Stimulated activated CD4-positive, alpha-beta T cell treated with anti-CD3 and anti-CD28 coated beads, TNF-alpha, amount 100 ng/mL, for 4 hours (primary cell): ENCODE data around the gene JADE1.
A peak's percentile ranks its signal among the peaks of the same experiment; 100 is the strongest.

Experiments used
- DNase-seq, 3 experiments: peaks; one replicate each; pipeline ENCODE4 v3.0.0-alpha.2; 2020; ENCODE audit warnings: low read depth in 3 of 3

Gene JADE1

DNA sequence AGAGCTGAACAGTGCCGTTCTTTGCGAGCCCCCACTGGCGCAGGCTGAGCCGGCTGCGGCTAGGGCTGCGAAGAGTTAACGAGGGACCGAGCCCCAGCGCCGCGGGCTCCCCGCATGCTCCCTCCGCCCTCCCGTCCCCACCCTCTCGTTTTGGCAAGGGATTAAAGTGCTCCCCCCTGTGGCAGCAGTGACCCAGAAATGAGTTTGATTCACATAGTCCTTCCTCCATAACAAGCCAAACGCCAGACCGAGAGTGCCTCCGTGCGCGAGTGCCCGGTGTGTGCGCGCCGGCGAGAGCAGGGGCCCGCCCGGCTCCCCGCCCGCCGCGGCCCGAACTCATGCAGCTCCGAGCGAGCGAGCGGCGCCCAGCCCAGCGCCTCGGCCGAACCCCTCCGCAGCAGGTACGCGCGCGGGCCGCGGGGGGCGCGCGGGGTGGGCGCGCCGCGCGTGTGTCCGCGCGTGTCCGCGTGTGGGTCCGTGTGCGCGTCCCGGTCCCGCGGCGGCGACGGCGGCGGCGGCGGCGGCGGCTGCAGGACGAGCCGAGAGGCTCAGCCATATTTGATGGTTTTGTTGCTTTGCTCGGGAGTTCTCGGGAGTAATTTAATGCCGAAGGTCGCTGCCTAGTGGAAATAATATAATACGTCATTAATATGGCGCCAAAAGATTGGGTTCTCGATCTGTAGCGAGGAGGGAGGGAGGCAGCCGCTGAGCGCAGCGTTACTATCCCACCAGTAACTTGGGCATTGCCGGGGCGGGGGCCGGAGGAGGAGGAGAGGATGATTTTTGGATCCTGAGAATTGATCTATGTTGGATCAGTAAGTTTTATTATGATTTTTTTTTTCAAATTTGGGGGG is at the start of gene JADE1:
Gene JADE1, plus strand, starts transcription at position 224 of the 854 bp plus-strand sequence. CDS start 22,059 bp downstream, outside the sequence.
- peak; percentile 72 to 87 (median 83) for DNase-seq

DNA sequence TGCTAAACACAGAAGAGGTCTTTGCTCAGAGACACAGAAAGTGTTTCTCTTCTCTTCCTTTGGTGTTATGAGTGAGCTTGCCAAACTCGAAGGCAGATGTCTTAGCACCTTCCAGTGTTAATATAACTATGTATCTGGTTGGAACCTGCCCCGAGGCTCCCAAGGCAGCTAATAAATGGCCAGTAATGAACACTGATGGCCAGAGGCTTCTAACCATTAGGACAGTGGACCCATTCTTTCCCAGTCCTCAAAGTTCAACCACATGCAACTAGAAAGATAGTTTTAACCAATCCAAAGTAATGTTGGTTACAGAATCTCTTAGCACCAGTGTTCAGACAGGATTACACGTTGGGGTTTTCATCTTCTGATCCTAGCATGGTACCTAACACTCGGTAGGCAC is 42.7 kb upstream of the JADE1 start:
- DNase-seq: no peak

DNA sequence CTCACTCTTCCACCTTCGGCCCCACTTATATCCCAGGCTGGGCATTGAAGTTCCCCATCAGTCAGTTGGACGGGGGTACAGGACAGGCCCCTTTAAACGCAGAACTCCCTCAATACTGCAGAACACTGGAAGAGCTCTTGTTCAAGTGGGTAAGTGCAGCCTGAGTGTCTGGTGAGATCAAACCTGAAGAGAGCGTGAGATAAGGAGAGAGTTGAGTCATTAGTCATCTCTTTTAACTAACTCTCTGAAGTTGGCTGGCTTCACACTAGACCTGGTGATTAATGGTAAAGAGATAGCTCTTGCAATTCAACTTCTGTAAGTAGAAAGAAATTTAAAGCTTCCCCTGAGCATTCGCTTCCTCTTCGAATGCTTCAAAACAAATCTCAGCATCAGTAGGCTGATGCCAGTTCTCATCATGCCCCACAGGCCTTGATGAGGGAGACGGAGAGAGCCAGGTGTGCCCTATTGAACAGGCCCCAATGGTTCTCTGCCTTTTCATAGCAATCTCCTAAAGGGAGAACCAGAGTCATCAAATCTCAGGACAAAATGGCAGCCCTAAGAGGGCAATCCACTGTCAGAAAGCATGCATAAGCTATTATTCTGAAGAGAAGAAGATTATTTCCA is 41.0 kb upstream of the JADE1 start:
- no peak for DNase-seq

DNA sequence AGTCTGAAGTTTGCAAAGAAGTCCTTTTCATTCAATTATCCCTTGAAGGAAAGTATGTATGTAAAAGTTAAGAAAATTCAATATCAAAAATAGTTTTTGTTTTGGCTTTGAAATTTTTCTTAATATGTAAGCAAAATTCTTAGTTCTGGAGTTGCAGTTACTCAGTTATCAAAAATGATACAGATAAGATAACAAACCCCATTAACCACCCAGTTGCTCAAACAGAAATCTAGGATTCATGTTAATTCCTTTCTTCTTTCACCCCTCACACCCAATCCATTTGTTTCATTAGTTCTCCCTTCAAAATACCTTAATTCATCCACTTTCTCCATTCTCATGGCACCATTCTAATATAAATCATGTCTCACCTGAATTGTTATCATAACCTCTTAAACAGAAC is 40.5 kb upstream of the JADE1 start:
- no peak for DNase-seq

DNA sequence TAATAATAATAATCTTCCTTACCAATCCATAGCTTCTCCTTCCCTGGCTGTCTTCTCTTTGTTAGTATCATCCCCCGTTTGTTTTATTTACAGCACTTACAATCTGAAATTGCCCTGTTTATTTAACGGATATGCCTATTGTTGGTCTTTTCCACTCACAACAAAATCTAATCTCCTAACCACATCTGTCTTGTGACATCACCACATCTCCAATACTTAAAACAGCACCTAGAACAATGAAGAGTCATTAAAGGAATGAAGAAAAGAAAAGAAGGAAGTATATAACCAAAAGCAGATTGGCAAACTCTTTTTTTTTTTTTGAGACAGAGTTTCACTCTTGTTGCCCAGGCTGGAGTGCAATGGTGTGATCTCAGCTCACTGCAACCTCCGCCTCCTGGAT is 38.7 kb upstream of the JADE1 start:
- DNase-seq: no peak

DNA sequence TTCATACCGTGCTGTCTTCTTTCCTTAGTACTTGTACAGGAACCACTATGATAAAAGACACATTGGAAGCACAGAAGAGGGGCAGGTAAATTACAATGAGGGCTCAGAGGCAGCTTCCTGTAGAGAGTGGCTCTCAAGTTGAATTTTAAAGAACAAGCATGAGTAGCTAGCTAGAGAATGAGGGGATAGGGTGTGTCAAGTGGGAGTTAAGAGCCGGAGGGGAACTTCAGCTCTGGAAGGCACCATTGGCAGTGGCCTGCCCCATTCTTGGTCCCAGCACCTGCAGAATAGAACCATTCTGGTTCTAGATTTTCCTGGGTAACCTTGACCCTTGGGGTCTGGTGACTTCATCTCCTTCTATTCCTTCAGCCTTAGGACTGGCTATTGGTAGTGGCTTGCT is 34.0 kb upstream of the JADE1 start:
- DNase-seq: no peak

DNA sequence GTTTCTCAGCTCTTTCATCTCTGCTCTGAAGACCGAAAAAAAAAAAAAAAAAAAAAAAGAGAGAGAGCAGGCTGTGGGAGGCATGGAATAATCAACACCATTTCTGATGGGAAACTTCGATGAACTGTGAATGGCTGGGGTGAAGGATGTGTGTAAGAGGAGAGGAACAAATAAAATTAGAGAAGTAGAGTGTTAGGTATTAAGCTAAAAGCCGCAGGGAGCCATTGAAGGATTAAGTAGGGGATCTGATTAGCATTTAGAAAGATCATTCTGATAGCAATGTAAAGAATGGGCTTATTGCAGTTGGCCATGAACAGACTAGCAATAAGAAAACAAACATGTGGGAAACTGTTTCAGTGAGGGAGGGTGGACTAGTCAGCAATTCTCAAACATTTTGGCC is 33.6 kb upstream of the JADE1 start:
- no peak for DNase-seq

DNA sequence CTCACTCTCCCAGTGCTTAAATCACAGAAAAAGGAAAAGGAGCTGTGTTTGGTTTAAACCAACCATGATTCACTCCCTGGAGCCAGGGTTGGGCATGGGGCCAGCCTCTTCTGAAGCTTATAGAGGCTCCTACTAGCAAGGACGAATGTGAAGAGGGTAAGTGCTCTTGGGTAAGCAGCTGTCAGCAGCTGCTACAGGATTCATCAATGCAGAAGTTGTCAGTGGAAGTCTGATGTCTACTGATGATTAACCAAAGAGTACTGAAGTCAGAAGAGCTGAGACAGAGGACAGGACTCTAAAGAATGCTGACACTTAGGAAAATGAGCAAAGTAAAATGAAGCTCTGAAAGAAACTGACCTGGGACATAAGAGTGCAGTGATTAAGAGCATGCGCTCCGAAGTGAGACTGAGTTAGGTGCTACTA is 32.7 kb upstream of the JADE1 start:
- no peak for DNase-seq

DNA sequence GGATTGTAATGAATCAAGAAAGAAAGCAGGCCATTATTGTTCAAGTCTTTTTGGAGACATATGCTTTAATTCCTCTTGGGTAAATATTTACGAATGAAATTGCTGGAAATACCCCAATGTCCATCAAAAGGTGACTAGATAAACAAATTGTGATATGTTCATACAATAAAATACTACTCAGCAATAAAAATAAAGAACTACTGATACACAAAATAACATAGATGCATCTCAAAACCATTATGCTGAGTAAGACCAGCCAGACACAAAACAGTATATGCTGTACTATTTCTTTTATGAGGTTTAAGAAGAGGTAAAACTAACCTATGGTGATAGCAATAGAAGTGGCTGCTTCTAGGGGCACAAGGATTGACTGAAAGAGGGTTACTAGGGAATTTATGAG is 28.8 kb upstream of the JADE1 start:
- DNase-seq: no peak

DNA sequence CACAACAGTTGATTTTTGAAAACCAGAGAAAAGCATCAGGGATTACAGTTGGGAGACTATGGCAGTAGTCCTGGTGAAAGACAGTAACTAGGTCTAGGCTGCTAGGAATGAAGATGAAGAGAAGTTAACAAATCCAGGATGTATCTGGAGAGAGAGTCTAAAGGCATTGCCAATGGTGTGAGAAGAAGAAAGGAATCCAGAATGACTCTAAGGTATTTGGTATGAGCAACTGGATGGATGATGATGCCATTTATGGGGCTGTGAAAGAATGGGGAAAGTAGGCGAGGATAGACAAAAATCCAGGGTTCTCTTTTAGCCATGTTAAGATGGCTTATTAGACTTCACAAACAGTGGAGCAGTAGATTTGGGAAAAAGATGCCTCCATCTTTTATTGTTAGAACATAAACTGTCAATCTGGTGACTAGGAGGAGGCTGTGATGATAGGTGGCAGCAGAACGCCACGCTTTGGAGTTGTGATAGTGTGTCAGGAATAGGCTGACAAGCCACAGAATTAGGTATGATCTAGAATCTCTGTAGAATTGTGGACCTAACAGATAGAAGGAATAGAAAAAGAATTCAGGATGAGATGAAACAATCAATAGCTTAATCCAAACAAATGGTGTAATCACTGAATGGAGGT is 27.3 kb upstream of the JADE1 start:
- DNase-seq: peak; percentile 16 to 49 (median 43)

DNA sequence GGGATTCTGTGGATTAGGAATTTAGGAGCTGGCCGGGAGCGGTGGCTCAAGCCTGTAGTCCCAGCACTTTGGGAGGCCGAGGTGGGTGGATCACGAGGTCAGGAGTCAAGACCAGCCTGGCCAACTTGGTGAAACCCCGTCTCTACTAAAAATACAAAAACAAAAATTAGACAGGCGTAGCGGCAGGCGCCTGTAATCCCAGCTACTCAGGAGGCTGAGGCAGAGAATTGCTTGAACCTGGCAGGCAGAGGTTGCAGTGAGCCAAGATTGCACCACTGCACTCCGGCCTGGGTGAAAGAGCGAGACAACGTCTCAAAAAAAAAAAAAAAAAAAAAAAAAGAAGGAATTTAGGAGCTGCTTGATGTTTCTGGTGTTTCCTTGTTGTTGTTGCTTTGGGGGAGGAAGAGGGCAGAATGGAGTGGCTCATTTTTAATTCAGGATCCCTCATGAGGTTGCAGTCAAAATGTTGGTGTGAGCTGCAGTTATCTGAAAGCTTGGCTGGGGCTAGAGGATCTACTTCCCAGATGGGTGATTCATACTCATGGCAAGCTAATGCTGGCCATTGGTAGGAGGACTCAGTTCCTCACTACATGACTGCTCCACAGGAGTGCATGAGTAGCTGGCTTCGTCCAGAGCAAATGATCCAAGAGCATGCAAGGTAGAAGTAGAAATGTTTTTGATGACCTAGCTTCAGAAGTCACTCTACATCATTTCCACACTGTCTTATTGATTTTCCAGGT is 26.5 kb upstream of the JADE1 start:
- DNase-seq: no peak

DNA sequence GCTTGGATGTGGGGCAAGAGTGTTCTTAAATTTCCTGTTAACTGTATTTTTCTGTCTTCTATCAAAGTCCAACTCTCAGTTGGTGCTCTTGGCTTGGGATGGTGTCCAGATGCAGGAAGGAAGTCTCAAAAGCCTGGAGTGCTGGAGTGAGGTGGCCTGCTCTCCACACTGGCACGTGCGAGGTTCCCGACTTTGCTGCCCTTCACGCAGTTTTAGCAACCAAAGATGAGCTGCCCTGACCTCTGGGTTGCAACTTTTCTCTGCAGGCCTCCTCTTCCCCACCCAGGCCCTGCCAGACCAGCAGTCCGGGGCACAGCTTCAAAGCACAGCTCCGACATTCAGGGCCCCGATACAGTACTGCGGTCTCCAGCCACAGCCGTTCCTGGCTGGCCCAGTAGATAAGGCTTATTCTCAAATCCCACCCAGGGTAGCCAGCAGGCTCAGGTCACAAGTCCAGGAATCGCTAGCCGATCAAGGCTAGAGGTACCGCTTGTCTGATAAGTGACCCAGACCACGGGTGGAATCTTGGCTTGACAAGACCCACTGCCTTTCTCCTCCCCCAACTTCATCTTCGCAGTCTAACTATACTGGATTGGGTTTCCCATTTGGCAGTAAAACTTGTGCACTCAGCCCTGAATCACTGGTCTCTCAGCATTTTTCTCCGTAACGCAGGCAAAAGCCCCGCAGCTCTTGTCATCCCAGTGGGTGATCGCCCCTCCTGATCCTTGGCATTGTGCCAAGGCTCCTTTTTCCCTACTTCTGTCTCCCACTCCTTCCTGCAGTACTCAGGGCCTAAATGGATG is 21.8 kb upstream of the JADE1 start:
- DNase-seq: no peak

DNA sequence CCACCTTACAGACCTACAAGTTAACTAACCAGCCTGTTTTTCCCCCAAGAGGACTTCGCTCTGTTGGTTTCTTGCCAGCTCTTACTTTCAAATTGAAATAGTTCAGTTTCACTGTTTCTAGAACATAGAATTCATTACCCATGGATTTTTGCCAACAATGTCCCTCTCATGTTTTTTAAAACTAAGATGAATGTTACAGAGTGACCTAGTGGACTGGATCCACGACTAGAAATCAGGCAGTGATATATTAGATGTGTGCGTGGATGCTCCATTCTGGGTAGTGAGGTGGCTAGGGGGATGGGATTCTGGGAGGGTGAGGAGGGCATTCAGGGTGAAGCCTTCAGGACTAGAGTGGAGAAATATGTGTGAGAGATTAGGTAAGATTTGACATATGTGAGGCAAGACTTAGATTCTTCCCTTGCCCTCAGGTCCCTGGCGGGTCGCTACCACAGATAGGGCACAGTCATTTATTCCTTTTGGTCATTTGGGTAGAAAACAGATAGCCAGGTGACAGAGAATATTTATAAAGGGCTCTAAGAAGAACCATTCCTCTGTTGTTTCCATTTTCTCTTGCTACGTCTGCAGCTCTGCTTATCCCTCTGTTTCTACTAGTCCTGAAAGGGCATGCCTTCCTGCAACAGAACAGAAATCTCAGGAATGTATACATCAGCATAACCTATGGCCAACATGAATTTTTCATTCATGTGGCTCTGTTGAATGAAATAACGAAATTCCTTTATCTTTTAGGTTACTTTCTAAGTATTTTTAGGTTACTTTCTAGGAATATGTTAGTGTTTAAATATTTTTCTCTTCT is 15.4 kb upstream of the JADE1 start:
- DNase-seq: no peak

DNA sequence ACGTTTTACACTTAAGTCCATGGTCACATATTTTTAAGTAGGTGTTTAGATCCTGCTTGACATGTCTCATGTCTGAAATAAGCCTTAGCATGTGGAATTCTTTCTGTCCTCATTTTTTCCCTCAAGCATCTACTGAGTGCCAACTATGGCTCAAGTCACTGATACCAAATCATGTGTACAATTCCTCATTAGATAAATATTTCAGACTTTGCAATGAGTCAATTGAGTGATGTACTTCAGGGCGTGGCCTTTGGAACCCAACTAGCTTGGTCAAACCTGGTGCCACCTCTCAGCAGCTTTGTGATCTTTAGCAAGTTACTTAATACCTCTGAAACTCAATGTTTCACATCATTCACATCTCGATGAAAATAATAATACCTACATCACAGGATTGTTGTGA is 12.6 kb upstream of the JADE1 start:
- no peak for DNase-seq

DNA sequence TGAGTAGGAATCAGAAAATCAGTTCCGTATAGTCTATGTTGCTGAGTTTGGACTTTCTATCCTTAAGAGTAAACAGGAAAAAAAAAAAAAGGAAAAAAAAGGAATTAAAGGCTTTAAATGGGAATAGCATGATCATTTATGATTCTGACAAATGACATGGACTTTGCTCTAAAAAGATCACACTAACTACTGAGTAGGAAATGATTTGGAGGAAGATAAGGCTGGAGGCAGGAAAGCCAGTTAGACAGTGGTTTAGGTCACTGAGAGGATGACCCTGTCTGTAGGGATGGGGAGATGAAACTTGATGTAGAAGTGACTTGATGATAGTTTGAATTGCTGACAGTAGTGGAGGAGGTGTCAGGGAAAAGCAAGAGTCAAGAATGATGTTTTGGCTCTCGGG is 9.2 kb upstream of the JADE1 start:
- DNase-seq: no peak

DNA sequence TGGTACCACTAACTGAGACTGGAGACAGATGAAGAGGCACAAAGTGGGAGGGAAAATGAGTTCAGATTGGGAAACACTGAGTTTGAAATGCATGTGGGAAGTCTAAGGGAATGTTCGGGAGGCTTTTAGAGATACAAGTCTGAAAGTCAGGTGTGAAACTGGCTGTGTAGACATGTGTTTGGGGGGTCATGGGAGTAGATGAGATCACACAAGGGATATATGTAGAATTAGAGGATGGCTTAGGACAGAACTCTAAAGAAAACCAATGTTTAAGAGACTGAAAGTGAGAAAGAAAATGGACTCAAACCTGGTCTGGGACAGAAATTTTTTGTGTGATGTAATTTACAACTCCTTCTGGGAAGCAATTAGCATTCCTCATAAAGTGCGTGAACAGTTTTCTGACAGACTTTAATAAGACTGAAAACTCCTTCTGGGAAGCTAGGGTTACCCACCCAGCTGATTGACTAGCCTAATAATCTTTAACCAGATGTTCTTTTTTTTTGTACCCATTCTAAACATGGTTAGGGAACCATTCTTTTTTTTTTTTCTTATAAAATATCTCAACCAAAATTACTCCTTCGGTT is 8.7 kb upstream of the JADE1 start:
- DNase-seq: no peak

DNA sequence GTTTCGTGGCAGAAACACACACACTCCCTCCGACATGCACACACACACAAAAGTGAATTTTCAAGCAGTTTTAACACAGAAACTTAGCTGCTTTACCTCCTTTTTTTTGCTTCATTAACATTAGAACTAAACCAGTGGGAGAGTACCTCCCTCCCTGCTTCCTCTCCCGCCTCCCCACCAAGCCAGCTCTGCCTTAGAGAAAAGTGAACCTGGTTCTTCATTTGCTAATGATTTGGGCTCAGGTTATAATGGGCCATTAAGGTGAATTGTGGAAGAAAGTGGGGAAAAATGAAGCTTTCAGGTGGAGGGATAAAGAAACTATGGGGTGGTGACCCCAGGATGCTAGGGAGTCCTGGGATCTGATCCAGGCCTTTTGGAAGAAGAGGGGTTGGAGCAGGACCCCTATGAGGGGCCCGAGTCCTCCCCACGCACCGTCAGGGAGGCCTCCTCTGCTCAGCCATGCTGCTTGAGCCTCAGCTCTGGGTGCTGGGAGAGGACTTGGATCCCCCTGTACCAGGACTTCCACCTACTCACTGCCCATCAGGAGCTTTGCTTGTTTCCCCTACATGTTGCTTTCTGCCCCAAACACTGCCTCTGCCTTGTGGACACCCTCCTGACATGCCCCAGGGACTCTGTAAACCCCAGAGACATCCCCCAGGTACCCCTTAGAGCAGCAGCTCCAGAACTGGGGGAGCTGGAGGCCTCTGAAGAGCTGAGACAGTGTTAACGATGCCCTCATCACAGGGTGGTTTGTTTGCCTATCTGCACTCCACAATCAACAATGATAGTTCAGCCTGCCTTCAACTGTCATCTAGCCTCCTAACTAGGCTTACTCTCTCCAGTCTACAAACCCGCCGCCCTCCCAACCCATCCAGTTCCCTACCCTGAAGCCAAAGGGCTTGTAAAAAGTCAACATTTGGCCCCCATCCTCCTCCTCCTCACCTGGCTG is 6.5 kb upstream of the JADE1 start:
- DNase-seq: no peak

DNA sequence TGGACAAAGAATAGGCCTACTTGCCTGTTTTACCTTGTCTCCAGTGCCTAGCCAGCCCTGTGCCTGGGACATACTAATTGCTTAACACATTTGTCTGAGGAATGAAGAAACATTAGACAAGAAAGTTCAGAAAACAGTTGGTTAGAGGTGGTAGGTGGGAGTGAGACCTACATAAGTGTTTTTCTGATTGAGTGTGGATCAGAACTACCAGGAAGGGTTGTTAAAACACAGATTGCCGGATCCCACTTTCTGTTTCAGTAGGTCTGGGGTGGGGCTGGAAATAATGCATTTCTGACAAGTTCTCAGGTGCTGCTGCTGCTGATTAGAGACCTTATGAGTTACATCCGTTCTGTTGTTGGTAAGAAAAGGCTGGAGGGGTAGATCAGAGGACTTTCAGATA is 5.7 kb upstream of the JADE1 start:
- no peak for DNase-seq

DNA sequence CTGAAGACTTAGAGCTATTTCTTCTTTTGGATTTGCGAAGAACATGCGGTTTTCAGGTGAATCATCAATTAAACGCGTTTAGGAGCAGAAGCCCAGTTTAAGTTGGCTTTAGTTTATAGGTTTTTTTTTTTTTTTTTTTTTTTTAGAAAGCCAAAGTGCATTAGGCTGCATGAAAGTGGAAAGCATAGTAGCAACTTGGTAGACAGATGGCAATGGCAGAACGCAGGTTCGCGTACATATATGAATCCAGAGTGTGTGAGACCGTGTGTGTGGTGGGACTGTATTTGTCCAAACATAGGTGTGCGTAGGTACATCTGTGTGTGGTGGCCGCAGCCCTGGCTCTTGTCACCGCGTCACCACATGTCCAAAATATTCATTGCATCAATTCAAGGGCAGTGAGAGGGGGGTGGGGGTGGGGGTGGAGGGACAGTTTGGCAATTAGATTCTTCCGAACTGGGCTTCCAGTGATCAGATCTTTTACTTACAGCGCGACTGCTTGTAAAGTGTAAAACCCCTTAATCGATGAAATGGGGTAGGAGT is 901 bp downstream of the JADE1 start:
- no peak for DNase-seq
